Measurements from ENCODE around the gene NFE2L3. TPM values are rescaled to one million over a fixed set of nuclear protein-coding genes. Genes with fewer than 3 reads are reported as not detected.
A peak's percentile ranks its signal among the peaks of the same experiment; 100 is the strongest.

Gene NFE2L3
- total and polyA plus RNA-seq, 9 of the 15 experiments (the other 6 are each of a cell fraction or from before 2014, with no cell fraction given) = 2.9 to 16.9 (median 12.4) TPM

- TF ChIP-seq ZNF133 (CRISPR knock-in tag; IDR thresholded peaks at IDR 0.05) = no peak
- no peak for TF ChIP-seq POLR3A (IDR thresholded peaks at IDR 0.05; ENCODE audit: borderline replicate concordance, extremely low read depth, insufficient read depth, insufficient read length)
- no peak for TF ChIP-seq SMARCA5 (IDR thresholded peaks at IDR 0.05)
- TF ChIP-seq HMBOX1 (IDR thresholded peaks at IDR 0.05) = no peak
- TF ChIP-seq BMI1 (IDR thresholded peaks at IDR 0.05; ENCODE audit: low read length) = no peak
- TF ChIP-seq TFAM (CRISPR knock-in tag; conservative IDR thresholded peaks at IDR 0.05) = no peak
- no peak for TF ChIP-seq NFXL1 (CRISPR knock-in tag; IDR thresholded peaks at IDR 0.05)
- no peak for TF ChIP-seq E2F4 (CRISPR knock-in tag; IDR thresholded peaks at IDR 0.05; ENCODE audit: low read depth)
- TF ChIP-seq ZBTB1 (CRISPR knock-in tag; IDR thresholded peaks at IDR 0.05; ENCODE audit: borderline replicate concordance, low read depth) = no peak
- no peak for TF ChIP-seq ATF7 (IDR thresholded peaks at IDR 0.05)
- no peak for TF ChIP-seq NR1H2 (CRISPR knock-in tag; IDR thresholded peaks at IDR 0.05)
- TF ChIP-seq SNAPC5 (CRISPR knock-in tag; IDR thresholded peaks at IDR 0.05) = no peak
- peak; percentile 50; the same call in 1 of the 2 replicates for TF ChIP-seq SIN3B (IDR thresholded peaks at IDR 0.05; ENCODE audit: low read depth)
- TF ChIP-seq ZNF134 (CRISPR knock-in tag; conservative IDR thresholded peaks at IDR 0.05) = no peak
- TF ChIP-seq PTBP1 (IDR thresholded peaks at IDR 0.05; ENCODE audit: low read depth, low read length) = no peak
- no peak for TF ChIP-seq TBL1XR1 (IDR thresholded peaks at IDR 0.05; ENCODE audit: low read length in 2 of 2)
- no peak for TF ChIP-seq U2AF1 (optimal IDR thresholded peaks at IDR 0.05; ENCODE audit: low read depth, low read length)
- peak in 1 of 2 experiments; percentile 66; a peak in 3 of 4 replicates for TF ChIP-seq SIN3A (IDR thresholded peaks at IDR 0.05; ENCODE audit: borderline replicate concordance in 2 of 2, control insufficient read depth in 1 of 2, low read depth in 2 of 2, low read length in 2 of 2)
- TF ChIP-seq CREB5 (CRISPR knock-in tag; IDR thresholded peaks at IDR 0.05) = no peak
- no peak for TF ChIP-seq ZEB2 (IDR thresholded peaks at IDR 0.05)
- TF ChIP-seq TAF15 (IDR thresholded peaks at IDR 0.05; ENCODE audit: low read depth, low read length) = no peak
- TF ChIP-seq SETDB1 (IDR thresholded peaks at IDR 0.05; ENCODE audit: low read length) = no peak
- no peak for TF ChIP-seq MAX (CRISPR knock-in tag; IDR thresholded peaks at IDR 0.05)
- TF ChIP-seq ZNF124 (CRISPR knock-in tag; IDR thresholded peaks at IDR 0.05) = no peak
- peak; percentile 15 for TF ChIP-seq BHLHE40 (IDR thresholded peaks at IDR 0.05; ENCODE audit: low read length)
- TF ChIP-seq ZFPM2 (CRISPR knock-in tag; IDR thresholded peaks at IDR 0.05) = no peak
- no peak for TF ChIP-seq ZNF282 (CRISPR knock-in tag; IDR thresholded peaks at IDR 0.05)
Measured at GRCh38 chr7:26202019-26202990, 50.3 kb downstream of the NFE2L3 start (continued).
